Activated CD4-positive, alpha-beta T cell treated with anti-CD3 and anti-CD28 coated beads, Interleukin-2, amount 50 U/mL, for 48 hours (primary cell): ENCODE measurements around the gene RRAGD.
"Not testable (repeated sequence)": the region's sequence is repeated elsewhere in the genome, so short reads cannot be mapped to it uniquely, and the experiment has no call there.

ENCODE experiments used
- DNase-seq, 2 experiments: peaks; one replicate each; pipeline ENCODE4 v3.0.0-alpha.2; 2020

RRAGD gene

DNA sequence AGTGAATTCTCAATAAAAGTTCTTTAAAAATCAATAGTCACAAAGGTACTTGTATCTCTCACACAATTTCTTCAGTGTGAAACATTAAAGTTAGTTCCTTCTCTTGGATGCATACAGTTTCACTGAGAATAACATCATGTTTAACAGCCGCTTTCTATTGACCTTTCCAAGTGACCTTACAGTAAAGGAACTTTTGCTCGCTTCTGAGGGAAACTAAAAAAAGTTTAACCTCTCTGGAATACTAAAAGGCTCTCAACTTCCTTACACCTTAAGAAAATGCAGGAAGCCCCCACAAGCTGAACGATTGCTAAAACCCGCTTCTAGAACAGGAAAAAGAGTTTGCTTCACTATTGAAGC lies 1.3 kb downstream of the RRAGD start:
- no peak for DNase-seq

DNA sequence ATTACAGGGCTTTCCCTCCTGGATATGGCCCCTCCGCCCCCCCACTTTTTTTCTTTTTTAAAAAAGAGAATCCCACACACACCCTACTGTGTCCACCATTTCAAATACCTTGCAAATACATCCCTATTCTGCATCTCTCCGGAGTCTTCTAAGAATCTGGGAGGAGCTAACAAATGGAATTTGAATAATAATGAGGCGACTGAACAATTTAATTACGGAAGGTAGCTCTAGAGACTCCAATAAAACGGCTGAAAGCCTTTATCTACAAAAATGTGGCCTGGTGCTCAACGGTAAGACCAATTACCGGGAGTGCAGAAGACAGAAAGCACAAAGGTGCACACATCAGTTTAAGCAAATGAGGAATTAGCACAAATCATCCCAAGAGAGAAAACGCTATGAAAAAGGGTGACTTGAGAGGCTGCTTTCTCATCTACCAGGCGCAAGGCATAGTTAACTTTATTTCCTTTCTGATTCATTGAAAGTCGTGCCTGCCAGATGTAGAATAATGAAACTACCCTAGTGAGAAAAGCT lies 1.8 kb downstream of the RRAGD start:
- DNase-seq, result no peak

DNA sequence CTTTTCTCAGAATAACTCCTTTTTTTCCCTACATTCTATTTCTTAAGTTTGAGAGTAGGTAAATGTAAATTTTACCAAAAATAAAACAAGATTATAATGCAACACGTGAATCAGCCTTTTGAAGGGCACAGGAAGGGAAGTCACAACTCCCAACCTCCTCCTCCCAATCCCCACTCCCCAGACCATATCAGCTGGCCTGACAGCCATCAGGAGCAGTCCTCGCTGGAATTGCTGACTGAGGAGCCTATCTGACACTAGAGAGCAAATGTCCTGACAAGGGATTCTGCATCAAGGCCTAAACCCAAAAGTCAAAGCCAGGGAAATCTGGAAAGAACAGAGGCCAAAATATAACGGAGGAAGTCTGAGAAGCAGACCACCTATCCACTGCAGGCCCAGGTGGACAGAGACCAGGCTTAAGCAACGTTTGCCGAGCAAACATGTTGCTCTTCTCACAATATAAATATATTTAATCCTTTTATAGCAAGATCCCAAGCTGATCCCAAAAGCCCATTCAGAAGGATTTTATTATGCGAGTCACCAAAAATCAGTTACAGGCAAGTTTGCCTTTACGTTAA lies 2.5 kb downstream of the RRAGD start:
- no peak for DNase-seq

DNA sequence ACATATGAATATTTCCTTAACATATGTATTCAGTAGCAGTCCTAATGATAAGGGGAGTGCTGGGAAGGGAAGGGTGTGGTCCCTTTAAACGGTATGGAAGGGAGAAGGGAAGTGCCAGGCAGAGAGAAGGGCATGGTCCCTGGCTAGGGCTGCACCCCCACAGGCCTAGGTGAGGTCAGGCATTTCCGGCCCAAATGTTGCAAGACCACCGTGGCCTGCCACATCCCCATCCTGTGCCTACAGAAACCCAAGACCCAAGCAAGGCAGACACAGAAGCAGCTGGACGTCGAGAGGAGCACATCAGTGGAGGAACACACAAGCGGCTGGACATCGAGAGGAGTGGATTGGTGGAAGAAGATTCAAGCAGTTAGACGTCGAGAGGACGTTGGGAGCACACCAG lies 5.9 kb downstream of the RRAGD start:
- DNase-seq, result no peak

DNA sequence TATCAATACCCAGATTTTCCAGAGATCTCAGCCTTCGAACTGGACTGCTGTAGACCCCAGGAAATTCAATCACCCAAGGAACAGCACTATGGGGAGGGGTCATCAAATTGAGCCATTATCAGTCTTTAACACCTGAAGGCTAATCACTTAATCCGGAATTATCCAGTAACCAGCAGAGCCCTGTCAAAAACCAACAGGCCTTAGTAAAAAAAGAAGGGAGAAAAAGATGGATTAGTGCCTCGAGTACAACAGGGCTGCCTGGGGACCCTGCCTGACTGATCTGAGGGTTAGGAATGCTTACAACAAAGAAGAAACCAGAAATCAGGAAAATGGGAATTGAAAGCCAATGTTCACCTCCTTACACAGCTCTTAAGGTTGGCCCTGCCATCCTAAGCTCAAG lies 7.6 kb downstream of the RRAGD start:
- DNase-seq, result no peak

DNA sequence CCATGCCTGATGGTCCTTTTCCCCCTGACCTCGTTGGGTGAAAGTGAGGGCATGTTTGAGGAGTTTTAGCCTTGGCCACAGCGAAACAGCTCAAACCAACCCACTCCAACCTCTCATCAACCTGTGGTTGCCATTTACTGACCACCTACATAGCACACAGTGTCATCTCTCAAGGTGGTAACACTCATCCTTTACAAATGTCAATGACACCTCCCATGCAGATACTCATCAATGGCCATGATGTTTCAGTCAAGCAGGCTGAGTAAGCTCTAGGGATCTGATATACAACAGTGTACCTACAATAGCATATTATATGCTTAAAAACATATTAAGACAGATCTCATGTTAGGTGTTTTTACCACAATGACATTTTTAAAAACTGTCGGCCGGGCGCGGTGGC lies 9.3 kb downstream of the RRAGD start:
- no peak for DNase-seq

DNA sequence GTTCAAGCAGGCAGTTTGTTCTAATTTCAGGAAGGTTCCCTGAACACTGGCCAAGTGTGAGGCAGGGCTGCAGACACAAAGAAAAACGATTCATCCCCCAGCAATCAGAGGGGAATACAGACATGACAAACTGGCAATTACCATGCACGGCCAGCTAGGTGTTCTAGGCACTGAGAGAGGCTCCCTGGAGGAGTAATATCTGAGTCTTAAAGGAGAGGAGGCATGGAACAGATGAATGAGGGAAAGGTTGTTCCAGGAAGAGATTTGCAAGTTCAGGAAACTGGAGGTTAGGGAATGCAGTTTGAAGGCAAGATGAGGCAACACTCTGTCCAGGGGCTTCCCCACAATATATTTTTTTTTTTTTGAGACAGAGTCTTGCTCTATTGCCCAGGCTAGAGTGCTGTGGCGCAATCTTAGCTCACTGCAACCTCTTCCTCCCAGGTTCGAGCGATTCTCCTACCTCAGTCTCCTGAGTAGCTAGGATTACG lies 11.1 kb downstream of the RRAGD start:
- no peak for DNase-seq

DNA sequence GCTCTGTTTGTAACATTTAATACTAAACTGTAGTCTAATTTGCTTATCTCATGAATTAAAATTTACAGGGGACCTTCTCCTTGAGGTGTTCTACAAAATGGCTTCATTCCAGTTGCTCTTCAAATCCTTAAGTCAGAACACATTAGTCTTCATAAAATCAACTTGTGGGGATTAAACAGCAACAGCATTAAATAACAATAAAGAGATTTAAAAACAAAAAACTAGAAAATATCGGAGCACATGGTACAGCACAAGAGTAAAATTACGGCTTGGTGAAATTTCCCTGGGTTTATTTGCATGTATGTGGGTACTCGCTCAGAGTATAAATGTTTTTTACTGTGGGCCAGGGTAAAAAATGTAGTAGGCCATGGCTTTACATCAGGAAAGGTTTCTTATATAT lies 12.0 kb downstream of the RRAGD start:
- DNase-seq, result no peak

DNA sequence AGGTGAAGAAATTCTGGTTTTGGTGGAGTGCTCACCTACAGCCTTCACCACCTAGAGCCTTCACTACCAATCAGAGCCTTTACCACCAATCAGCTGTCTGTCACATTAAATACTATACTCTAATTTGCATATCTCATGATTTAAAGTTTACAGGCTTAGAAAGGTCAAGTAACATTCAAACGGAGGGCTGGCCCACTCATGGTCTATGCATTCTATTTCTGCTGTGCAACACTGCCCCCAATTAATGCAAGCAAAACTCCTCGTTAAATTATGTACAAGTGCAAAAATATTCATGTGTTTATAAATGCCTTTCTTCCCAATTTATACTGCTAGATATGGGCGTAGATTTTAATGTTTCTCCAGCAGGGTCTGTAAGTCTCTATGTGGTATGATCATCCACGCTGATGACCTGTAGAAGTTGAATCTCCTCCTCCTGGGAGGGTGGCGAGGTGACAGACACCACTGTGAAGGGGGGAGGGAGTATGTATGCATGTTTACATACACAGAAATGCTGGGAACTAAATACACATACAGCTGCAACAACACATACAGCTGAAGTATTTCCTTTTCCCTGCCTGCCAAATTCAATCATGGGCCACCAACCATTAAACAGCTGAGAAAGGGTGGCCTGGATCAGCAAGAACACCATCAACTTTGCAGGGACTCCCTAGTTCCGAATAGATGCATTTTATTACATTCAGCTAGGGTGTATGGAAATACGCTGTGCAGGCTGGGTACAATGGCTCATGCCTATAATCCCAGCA lies 13.1 kb downstream of the RRAGD start:
- no peak for DNase-seq

DNA sequence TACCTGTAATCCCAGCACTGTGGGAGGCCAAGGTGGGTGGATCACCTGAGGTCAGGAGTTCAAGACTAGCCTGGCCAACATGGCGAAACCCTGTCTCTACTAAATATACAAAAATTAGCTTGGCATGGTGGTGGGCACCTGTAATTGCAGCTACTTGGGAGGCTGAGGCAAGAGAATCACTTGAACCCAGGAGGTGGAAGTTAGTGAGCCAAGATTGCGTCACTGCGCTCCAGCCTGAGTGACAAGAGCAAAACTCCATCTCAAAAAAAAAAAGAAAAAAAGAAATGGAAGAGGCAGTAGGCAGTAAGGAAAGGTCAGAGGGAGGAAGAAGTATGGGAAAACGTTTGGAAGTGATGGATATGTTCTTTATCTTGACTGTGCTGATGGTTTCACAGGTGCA lies 14.2 kb downstream of the RRAGD start:
- not testable (repeated sequence) for DNase-seq

DNA sequence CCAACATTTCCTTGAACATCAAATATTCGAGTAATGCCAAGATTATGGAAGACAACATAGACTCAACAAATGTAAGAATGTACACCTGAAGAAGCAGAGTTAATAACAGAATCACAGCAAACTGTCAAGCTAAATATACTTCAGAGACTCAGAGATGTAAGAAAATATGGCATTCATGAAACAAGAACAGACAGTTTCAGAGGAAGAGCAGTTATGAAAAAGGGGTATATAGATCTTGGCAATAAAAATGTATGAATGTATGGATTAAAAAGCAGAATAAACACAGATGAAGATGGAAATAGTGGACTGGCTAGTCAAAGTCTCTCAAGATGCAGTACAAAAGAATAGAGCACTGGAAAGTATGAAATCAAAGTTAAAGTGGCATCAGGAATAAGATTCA lies 18.4 kb downstream of the RRAGD start:
- DNase-seq, result no peak

DNA sequence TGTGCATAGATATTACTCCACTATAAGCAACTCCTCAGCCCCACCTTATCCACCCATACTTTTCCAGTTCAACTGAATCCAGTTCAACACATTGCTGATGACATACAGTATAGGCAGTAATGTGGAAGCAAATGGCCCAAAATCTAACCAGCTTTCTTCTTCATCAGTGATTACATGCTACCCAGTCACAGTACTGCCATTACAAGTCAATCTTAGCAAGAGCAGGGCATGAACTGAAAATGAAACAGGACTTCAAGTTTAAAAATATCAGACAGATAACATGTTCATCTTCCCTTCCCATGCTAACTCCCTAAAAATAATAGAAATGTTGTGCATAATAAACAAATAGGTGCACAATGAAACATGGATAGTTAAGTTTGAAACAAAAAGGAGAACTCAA lies 19.2 kb downstream of the RRAGD start:
- DNase-seq, result no peak

DNA sequence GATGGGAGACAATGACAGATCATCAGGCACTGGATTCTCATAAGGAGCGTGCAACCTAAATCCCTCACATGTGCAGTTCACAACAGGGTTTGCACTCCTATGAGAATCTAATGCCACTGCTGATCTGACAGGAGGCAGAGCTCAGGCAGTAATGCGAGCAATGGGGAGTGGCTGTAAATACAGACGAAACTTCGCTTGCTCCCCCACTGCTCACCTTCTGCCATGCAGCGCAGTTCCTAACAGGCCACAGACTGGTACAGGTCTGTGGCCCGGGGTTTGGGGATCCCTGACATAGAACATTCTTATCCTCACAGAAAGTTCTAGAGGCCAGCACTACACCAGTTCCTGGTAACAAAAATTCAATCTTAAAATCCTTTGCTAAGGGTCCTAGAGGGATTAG lies 23.2 kb downstream of the RRAGD start:
- DNase-seq, result no peak

DNA sequence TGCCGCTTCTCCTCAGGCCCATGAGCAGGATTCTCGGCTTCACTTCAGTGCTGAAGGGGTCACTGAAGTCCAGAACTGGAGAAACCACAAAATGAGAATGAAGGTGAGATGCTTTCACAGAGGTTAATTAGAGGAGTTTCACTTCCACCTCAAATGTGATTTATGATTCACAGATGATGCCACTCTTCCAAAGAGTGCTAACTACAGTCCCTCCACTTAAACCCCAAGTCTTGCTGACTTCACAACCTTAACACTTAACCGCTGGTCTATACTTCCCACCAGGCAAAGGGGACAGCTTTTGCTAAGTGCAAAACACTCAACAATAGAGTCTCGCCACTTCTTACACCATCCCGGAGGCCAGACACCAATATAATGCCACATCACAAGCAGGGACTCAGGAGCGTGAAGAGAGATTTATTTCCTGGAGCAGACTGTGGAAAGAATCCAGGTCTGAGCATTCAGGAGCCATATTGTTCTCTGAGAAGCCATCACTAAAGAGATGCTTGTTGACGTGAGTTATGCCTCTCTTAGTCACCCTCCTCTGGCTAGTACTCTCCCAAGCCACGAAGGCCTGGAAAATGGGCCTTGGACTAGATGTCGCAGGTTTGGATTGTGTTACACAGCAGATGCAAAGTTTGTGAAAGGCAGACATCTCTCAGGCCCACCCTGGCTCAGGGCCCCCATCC lies 24.4 kb downstream of the RRAGD start:
- DNase-seq, result no peak

DNA sequence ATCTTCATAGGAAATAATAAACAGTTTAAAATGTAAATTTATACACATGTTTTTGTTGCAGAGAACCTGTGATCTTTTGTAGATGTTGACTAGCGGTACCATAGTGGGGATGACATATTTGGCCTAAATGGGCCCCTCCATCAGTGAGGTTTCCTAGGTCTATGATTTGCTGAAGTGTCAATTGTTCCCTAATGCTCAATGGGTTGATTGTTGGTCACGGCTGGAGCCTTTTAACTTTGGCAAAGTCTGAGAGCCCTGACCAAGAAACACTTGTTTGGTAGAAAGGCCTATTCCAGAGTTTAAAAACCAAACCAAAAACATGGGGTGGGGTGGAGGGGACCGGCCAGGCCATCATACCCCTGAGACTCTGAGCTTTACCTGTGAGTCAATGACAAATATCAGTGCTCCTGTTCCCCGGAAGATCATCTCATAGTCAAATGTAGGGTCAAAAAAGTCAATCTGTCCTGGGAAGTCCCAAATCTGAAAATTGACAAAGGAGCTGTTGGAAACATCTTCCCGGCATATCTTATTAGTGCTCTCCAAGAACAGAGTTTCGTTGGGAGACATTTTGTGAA lies 25.1 kb downstream of the RRAGD start:
- no peak for DNase-seq

DNA sequence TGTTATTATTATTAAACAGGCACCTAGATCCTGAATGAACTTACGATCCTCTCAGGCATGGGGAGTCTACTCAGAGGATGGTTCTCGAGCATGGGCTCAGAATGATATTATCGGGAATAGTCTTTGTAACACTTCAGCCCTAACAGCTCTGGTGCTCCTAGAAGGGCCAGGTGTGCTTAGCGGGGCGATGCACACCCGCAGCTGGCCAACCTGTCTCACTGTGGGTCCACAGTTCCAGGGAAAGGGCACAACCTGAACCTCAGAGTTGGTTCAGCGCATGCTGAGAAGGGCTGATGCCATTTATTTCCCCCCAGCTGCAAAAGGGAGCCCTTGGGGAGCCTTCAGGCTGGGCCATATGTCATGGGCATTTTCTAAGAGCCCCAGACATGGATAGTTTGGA lies 26.2 kb downstream of the RRAGD start:
- no peak for DNase-seq

DNA sequence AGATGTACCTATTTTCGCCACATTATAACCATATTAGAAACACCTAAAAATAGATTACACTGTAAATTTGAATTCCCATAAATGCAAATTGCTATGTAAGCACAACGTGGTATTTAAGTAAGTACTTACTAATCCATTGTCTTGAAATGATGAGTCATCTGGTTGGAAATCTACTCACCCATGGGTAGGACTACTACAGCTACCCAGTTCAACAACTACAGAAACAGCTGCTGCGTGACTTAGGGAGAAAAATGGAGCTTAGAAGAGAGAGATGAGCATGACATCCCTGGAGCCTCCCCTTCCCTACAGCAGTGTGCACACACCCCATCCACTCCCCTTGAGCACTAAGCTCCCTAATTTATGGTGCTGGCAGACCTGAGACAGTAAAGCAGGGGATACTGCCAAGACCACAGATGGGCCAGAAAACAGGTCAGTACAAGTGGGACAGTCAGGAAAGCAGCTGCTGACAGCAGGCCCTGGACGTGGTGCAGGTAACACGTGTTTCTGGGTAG lies 26.9 kb downstream of the RRAGD start:
- DNase-seq, result no peak

DNA sequence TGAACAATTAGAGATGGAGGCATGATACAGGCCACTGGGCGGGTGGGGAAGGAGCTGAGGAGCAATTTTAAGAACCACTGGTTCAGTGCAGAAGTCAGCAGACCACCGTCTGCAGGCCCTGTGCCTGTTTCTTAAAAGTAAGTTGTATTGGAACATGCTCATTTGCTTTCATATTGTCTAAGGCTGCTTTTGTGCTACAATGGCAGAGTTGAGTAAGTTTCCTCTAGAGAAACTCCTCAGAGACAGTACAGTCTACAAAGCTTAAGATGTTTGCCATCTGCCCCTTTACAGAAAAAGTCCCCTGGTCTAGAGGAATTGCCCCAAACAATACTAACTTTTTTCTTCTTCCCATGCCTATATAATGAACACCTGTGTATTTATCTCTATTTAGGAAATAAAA lies 31.0 kb downstream of the RRAGD start:
- no peak for DNase-seq

DNA sequence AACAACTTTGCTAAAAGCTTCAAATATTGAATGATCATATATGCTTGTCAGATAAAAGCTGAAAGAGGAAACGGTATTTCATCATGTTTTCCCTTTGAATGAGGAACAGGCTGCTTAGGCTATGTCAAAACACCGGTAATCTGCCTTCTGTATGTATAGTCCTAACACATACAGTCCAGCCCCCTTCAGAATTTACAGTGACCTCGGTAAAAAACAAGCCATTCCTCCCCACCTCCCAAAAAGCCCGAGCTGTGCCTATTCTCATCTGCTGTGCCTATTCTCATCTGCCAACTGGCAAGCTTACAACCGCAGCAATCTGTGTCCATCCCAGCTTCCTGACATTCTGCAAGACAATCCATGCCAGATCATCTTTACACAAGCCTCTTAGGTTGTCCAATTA lies 32.8 kb downstream of the RRAGD start:
- DNase-seq, result no peak

DNA sequence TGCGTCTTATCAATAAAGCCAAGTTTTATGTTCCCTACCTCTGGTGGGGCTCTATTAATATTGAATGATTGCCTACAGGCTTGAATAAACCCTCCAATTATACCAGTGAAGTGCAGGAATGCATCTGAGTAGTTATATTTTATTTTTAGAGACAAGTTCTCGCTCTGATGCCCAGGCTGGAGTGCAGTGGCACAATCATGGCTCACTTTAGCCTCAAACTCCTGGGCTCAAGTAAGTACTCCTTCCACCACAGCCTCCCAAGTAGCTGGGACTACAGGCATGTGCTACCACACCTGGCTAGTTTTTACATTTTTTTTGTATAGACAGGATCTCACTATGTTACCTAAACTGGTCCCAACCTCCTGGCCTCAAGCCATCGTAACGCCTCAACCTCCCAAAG lies 33.4 kb downstream of the RRAGD start:
- DNase-seq, result no peak

DNA sequence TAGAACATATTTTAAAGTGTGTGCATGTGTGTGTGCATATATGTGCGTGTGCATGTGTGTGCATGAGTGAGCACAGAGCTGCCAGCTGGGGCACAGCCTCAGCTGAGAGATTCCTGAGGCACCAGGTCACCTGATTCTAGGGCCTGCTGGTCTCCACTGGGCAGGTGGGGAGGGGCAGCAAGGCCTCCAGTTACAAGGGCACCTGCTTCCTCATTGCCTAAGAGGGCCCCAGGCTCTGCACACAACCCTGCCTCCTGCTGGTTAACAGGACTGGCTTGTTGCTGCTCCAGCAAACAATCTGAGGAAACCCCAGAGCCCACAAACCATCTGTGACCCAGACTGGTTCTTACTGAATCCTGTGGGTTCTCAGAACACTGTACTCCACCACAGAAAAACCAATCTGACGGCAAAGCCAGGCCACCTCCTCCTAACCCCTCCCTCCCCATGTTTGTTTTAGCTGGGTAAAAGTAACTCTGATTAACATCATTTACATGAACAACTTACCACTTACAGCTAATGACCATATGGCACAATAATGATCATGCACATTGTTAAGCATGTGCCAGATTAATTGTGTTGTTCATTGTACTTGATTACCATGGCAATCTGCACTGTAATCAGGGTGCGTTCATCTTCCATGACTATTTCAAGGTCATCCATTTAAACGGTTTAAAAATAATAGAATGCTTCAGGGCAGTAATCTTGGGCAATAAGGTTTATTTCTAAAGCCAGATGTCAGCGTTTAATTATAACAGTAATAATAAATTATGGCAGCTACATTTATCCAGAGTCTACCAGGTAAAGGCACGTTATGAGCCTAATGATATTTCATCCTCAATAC lies 36.4 kb downstream of the RRAGD start:
- DNase-seq, result peak; percentile 45 to 61

DNA sequence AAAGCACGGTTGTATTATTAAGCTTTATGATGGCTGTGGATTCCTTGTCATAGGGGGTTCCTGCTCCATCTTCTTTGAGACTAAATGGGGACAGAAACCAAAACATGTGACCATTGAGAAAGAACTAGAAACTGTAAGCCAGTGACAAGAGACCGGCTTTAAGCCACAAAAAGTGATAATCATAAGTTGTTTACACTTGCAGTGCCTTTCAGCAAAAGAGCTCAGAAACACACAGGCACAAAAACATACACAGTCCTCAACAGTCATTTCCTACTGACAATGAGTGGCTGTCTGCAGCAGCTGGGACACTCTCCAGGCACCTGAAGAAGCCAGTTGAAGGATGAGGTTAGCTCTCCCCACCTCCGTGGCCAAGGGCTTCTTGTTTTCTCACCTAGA lies 39.6 kb downstream of the RRAGD start:
- no peak for DNase-seq
